ENCODE results near the gene PRKAA1. TPM values are rescaled to one million over a fixed set of nuclear protein-coding genes. Genes with fewer than 3 reads are reported as not detected.

PRKAA1 gene
- total RNA-seq, 1 experiment from 2014 or later: 31.2 TPM

DNA sequence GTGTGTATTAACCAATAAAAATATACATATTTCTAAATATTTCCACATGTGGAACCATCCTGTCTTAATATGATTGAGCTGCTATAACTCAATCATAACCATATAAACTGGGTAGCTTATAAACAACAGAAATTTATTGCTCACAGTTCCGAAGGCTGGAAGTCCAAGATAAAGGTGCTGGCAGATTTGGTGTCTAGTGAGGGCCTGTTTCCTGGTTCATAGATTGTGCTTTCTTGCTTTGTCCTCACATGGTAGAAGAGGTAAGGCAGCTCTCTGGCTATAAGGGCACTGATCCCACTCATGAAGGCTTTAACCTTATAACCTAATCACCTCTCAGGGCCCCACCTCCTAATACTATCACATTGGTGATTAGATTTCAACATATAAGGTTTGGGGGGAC lies 14.0 kb upstream of the PRKAA1 start (continued):
- TF ChIP-seq, protein P1, sequence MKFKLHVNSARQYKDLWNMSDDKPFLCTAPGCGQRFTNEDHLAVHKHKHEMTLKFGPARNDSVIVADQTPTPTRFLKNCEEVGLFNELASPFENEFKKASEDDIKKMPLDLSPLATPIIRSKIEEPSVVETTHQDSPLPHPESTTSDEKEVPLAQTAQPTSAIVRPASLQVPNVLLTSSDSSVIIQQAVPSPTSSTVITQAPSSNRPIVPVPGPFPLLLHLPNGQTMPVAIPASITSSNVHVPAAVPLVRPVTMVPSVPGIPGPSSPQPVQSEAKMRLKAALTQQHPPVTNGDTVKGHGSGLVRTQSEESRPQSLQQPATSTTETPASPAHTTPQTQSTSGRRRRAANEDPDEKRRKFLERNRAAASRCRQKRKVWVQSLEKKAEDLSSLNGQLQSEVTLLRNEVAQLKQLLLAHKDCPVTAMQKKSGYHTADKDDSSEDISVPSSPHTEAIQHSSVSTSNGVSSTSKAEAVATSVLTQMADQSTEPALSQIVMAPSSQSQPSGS (CRISPR knock-in tag; IDR thresholded peaks at IDR 0.05; ENCODE audit: borderline replicate concordance, low read depth): no peak
- TF ChIP-seq, protein P2, sequence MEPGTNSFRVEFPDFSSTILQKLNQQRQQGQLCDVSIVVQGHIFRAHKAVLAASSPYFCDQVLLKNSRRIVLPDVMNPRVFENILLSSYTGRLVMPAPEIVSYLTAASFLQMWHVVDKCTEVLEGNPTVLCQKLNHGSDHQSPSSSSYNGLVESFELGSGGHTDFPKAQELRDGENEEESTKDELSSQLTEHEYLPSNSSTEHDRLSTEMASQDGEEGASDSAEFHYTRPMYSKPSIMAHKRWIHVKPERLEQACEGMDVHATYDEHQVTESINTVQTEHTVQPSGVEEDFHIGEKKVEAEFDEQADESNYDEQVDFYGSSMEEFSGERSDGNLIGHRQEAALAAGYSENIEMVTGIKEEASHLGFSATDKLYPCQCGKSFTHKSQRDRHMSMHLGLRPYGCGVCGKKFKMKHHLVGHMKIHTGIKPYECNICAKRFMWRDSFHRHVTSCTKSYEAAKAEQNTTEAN (CRISPR knock-in tag; IDR thresholded peaks at IDR 0.05): no peak
- no peak for TF ChIP-seq ETV6 (CRISPR knock-in tag; IDR thresholded peaks at IDR 0.05)
- TF ChIP-seq, protein P3, sequence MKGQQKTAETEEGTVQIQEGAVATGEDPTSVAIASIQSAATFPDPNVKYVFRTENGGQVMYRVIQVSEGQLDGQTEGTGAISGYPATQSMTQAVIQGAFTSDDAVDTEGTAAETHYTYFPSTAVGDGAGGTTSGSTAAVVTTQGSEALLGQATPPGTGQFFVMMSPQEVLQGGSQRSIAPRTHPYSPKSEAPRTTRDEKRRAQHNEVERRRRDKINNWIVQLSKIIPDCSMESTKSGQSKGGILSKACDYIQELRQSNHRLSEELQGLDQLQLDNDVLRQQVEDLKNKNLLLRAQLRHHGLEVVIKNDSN (CRISPR knock-in tag; IDR thresholded peaks at IDR 0.05): no peak
- TF ChIP-seq, protein P4, sequence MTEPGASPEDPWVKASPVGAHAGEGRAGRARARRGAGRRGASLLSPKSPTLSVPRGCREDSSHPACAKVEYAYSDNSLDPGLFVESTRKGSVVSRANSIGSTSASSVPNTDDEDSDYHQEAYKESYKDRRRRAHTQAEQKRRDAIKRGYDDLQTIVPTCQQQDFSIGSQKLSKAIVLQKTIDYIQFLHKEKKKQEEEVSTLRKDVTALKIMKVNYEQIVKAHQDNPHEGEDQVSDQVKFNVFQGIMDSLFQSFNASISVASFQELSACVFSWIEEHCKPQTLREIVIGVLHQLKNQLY (CRISPR knock-in tag; IDR thresholded peaks at IDR 0.05): no peak

DNA sequence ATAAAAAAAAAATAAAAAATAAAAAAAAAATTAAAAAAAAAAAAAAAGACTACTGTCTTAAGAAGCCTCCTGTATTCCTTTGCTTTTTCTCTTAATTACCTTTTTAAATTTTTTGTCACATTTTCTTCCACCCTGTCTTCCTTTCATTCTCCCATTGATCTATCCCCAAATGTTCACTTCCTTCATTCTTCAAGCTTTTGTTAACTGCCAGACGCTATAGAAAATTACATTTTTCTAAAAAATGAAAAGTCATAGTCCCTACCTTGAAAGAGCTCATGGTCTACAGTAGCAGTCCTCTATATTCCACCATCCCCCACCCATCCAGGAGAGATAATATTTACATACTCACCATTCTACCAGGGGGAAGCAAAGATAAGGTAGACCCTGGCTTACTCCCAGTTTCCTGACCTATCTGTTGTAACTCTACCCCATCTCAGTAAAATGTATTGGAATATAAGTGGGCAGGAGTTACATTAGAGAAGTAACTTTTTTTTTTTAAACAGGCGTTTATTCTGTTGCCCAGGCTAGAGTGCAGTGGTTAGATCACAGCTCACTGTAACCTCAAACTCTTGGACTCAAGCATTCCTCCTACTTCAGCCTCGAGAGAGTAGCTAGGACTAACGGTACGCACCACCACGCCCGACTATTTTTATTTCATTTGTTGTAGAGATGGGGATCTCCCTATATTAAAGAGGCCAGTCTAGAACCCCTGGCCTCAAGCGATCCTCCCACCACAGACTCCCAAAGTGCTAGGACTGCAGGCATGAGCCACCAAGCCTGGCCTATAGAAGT lies 3.8 kb upstream of the PRKAA1 start:
- peak overlapping the region; percentile 22 for H3K4me3 Mint-ChIP-seq
- ChIA-PET POLR2A (interaction anchor here (0.6 to 1.7 kb wide), 4 partner anchors 22 to 661 kb away, joined by 3 to 5 read pairs (median 4); no protein-coding TSS in a partner anchor), CTCF (no interaction called here)
- no peaks in the 10 kb centered on the region for H3K36me3 Mint-ChIP-seq
- H3K27me3 Mint-ChIP-seq (ENCODE audit: low read depth): no peaks in the 10 kb centered on the region; the same call in 1 of the 2 replicates
- H3K4me1 Mint-ChIP-seq: peaks cover 23% of the 10 kb centered on the region
- no peaks in the 10 kb centered on the region for H3K9me3 Mint-ChIP-seq
- ATAC-seq: no peak
- H3K27ac Mint-ChIP-seq: peak overlapping the region; percentile 20
- TF ChIP-seq PRRX2 (CRISPR knock-in tag; IDR thresholded peaks at IDR 0.05): no peak
- no peak for DNase-seq (ENCODE audit: low spot score)

DNA sequence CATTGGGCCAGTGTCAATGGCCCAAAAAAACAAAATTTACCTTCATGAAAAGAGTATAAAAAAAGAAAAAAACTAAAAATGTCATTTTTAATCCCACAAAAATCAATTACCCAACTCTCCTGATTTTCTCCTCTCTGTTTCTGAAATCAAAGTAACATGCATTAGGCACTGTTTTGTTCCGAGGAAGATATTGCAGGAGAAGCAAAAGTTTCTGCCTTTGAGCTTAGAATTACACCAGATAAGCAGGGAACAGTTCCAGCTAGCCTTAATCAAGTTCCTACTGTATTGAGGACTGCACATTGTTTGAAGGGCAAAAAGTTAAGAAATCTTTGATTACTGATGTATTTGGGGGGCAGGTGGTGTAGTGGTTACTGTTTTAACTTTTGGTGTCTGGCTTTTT lies 1.1 kb upstream of the PRKAA1 start:
- H3K4me1 Mint-ChIP-seq: peaks cover 39% of the 10 kb centered on the region
- peak overlapping the region; percentile 82 for H3K4me3 Mint-ChIP-seq
- no peak overlapping the region for H3K27ac Mint-ChIP-seq
- ATAC-seq: no peak
- peaks cover 7% of the 10 kb centered on the region for H3K36me3 Mint-ChIP-seq
- no peak for DNase-seq (ENCODE audit: low spot score)
- H3K27me3 Mint-ChIP-seq (ENCODE audit: low read depth): no peaks in the 10 kb centered on the region; the same call in 1 of the 2 replicates
- H3K9me3 Mint-ChIP-seq: no peaks in the 10 kb centered on the region
- ChIA-PET POLR2A (interaction anchor here (0.6 to 2.0 kb wide), 6 partner anchors 17 to 40 kb away, joined by 3 to 16 read pairs (median 4); no protein-coding TSS in a partner anchor), CTCF (interaction anchor here (0.6 to 2.0 kb wide), 11 partner anchors 8 to 720 kb away, joined by 3 to 13 read pairs (median 4); no protein-coding TSS in a partner anchor)
- TF ChIP-seq NR2C2 (CRISPR knock-in tag; IDR thresholded peaks at IDR 0.05): no peak
- TF ChIP-seq, protein P5, sequence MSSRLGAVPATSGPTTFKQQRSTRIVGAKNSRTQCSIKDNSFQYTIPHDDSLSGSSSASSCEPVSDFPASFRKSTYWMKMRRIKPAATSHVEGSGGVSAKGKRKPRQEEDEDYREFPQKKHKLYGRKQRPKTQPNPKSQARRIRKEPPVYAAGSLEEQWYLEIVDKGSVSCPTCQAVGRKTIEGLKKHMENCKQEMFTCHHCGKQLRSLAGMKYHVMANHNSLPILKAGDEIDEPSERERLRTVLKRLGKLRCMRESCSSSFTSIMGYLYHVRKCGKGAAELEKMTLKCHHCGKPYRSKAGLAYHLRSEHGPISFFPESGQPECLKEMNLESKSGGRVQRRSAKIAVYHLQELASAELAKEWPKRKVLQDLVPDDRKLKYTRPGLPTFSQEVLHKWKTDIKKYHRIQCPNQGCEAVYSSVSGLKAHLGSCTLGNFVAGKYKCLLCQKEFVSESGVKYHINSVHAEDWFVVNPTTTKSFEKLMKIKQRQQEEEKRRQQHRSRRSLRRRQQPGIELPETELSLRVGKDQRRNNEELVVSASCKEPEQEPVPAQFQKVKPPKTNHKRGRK (CRISPR knock-in tag; IDR thresholded peaks at IDR 0.05; ENCODE audit: borderline replicate concordance): no peak
- TF ChIP-seq, protein P6, sequence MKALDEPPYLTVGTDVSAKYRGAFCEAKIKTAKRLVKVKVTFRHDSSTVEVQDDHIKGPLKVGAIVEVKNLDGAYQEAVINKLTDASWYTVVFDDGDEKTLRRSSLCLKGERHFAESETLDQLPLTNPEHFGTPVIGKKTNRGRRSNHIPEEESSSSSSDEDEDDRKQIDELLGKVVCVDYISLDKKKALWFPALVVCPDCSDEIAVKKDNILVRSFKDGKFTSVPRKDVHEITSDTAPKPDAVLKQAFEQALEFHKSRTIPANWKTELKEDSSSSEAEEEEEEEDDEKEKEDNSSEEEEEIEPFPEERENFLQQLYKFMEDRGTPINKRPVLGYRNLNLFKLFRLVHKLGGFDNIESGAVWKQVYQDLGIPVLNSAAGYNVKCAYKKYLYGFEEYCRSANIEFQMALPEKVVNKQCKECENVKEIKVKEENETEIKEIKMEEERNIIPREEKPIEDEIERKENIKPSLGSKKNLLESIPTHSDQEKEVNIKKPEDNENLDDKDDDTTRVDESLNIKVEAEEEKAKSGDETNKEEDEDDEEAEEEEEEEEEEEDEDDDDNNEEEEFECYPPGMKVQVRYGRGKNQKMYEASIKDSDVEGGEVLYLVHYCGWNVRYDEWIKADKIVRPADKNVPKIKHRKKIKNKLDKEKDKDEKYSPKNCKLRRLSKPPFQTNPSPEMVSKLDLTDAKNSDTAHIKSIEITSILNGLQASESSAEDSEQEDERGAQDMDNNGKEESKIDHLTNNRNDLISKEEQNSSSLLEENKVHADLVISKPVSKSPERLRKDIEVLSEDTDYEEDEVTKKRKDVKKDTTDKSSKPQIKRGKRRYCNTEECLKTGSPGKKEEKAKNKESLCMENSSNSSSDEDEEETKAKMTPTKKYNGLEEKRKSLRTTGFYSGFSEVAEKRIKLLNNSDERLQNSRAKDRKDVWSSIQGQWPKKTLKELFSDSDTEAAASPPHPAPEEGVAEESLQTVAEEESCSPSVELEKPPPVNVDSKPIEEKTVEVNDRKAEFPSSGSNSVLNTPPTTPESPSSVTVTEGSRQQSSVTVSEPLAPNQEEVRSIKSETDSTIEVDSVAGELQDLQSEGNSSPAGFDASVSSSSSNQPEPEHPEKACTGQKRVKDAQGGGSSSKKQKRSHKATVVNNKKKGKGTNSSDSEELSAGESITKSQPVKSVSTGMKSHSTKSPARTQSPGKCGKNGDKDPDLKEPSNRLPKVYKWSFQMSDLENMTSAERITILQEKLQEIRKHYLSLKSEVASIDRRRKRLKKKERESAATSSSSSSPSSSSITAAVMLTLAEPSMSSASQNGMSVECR (CRISPR knock-in tag; IDR thresholded peaks at IDR 0.05; ENCODE audit: borderline replicate concordance): no peak
- TF ChIP-seq ETV6 (CRISPR knock-in tag; IDR thresholded peaks at IDR 0.05): no peak
- TF ChIP-seq RELA (CRISPR knock-in tag; IDR thresholded peaks at IDR 0.05; ENCODE audit: borderline replicate concordance): no peak
- TF ChIP-seq, protein P7, sequence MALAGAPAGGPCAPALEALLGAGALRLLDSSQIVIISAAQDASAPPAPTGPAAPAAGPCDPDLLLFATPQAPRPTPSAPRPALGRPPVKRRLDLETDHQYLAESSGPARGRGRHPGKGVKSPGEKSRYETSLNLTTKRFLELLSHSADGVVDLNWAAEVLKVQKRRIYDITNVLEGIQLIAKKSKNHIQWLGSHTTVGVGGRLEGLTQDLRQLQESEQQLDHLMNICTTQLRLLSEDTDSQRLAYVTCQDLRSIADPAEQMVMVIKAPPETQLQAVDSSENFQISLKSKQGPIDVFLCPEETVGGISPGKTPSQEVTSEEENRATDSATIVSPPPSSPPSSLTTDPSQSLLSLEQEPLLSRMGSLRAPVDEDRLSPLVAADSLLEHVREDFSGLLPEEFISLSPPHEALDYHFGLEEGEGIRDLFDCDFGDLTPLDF (CRISPR knock-in tag; IDR thresholded peaks at IDR 0.05): no peak
- TF ChIP-seq ZNF671 (CRISPR knock-in tag; IDR thresholded peaks at IDR 0.05): no peak
- TF ChIP-seq, protein P8, sequence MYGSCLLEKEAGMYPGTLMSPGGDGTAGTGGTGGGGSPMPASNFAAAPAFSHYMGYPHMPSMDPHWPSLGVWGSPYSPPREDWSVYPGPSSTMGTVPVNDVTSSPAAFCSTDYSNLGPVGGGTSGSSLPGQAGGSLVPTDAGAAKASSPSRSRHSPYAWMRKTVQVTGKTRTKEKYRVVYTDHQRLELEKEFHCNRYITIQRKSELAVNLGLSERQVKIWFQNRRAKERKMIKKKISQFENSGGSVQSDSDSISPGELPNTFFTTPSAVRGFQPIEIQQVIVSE (CRISPR knock-in tag; IDR thresholded peaks at IDR 0.05; ENCODE audit: borderline replicate concordance): no peak
- TF ChIP-seq GABPB1 (CRISPR knock-in tag; IDR thresholded peaks at IDR 0.05): no peak
- no peak for TF ChIP-seq ZNF423 (CRISPR knock-in tag; IDR thresholded peaks at IDR 0.05)
- TF ChIP-seq NR3C1 (CRISPR knock-in tag; conservative IDR thresholded peaks at IDR 0.05; ENCODE audit: low read depth): no peak
- no peak for TF ChIP-seq NFYB (CRISPR knock-in tag; conservative IDR thresholded peaks at IDR 0.05; ENCODE audit: low read depth)
- no peak for TF ChIP-seq ZNF317 (CRISPR knock-in tag; IDR thresholded peaks at IDR 0.05; ENCODE audit: borderline replicate concordance, low read depth)
- TF ChIP-seq ZNF138 (CRISPR knock-in tag; conservative IDR thresholded peaks at IDR 0.05): no peak

Data from WTC11 (cell line).